Ovary (tissue), 9 donors: ENCODE data around the gene CCDC34. TPM values are rescaled to one million over a fixed set of nuclear protein-coding genes. Genes with fewer than 3 reads are reported as not detected.

Experiments
- DNase-seq, 5 donors: peaks; one replicate each; pipeline ENCODE4 v3.0.0-alpha.2; 2019 to 2020
- H3K27ac ChIP-seq, 2 donors: fragments of 200-600 bp; one replicate each; pipeline versions ENCODE4 v1.5.1 to v1.8.0; 2019 to 2022
- H3K27me3 ChIP-seq: fragments of 200-600 bp; one replicate; pipeline ENCODE4 v1.8.0; 2022
- H3K36me3 ChIP-seq: fragments of 200-600 bp; sonication (generic); one replicate; pipeline ENCODE4 v1.5.1; 2019
- H3K4me1 ChIP-seq: one replicate; pipeline ENCODE4 v1.8.1; 2013; ENCODE audit warnings: mild to moderate bottlenecking, moderate library complexity; ENCODE audit not compliant: insufficient read depth
- H3K4me3 ChIP-seq: fragments of 200-600 bp; sonication (generic); one replicate; pipeline ENCODE4 v1.5.1; 2017
- H3K9me3 ChIP-seq, 2 donors: fragments of 200-600 bp in 1 of 2; sonication (generic) in 1 of 2; one replicate each; pipeline versions ENCODE4 v1.5.1 to v1.8.1; 2013 to 2019; ENCODE audit warnings: mild to moderate bottlenecking in 1 of 2, moderate library complexity in 1 of 2
- EP300 ChIP-seq: sonication (generic); formaldehyde crosslinking; IDR thresholded peaks from one replicate; pipeline ENCODE4 v1.6.1; 2017; ENCODE audit warnings: antibody characterized with exemption
- POLR2A ChIP-seq: fragments of 450-650 bp; IDR thresholded peaks from one replicate; pipeline ENCODE4 v1.6.1; 2017; ENCODE audit warnings: antibody characterized with exemption, mild to moderate bottlenecking, moderate library complexity
- WGBS, 3 donors: extraction: QIAGEN DNeasy Blood & Tissue Kit in 1 of 3; methylation state at CpG; one replicate each; pipeline versions ENCODE4 v1.1.5 to v1.1.7; 2013 to 2017; 5-methylcytosine and 5-hydroxymethylcytosine counted together
- intact Hi-C, 4 donors: fragments of 100-400 bp; cut with DNase I; formaldehyde crosslinking; loops; one replicate each; pipeline versions ENCODE4 v1.11.0 to v1.15.1; 2022 to 2023
- polyA plus RNA-seq, 2 donors: library from polyadenylated mRNA; stranded (reverse); fragments of 200-250 nt in 1 of 2; fragments of 350-450 nt in 1 of 2; fragmentation: Illumina TruSeq in 1 of 2; extraction: RNeasy Lipid Tissue Mini Kit (QIAGEN cat#74804) in 1 of 2; gene quantifications; one replicate each; pipeline ENCODE4 v1.2.3, GENCODE V29; 2013 to 2014
- total RNA-seq, 7 donors: library from RNA; depleted of rRNA in 2 of 7; stranded (reverse); fragments of >200 nt in 2 of 7; fragmentation: NEBNext Ultra II Directional in 3 of 7; extraction: Animal tissue kit (Norgen Biotek cat#: 25700) in 3 of 7; gene quantifications; one replicate each; pipeline versions ENCODE4 v1.1.0 to v1.2.4, GENCODE V29; 2016 to 2023
- TF ChIP-seq, protein P1 (sequence below), 3 donors: fragments of 450-650 bp in 2 of 3; fragments of 200-600 bp in 1 of 3; IDR thresholded peaks; one replicate each; pipeline versions ENCODE4 v1.5.1 to v1.8.0; 2016 to 2022; ENCODE audit warnings: antibody characterized with exemption in 3 of 3, mild to moderate bottlenecking in 1 of 3
- donor health status: DM: no; HTN: no; CAD: no; lungs with moderate emphysema.
- donor health status: DM: no; HTN: no; CAD: no.
- donor health status: Bipolar disorder and iron deficiency.
- donor health status: DM: yes; HTN: yes; CAD: no.
- donor health status: DM: no; HTN: no; CAD: no.
- donor health status: DM: yes; HTN: yes; CAD: no.

The CCDC34 gene
- total and polyA plus RNA-seq, 9 donors, result 2.5 to 17.5 (median 7.8) TPM

- no peaks in the 10 kb centered on the region for H3K27me3 ChIP-seq
- H3K27ac ChIP-seq, result no peak overlapping the region
- 36 to 89% (median 57%) methylated on average over 2 of the region's 2 CpGs for WGBS, 3 donors
- no peaks in the 10 kb centered on the region for H3K4me1 ChIP-seq
- H3K4me3 ChIP-seq, result no peak overlapping the region
- intact Hi-C loops, result loop anchor here in 2 of 4 donors (10.0 kb wide), 1 partner anchor 108 kb away; no protein-coding TSS in a partner anchor
- H3K9me3 ChIP-seq, result no peaks in the 10 kb centered on the region
- no peaks in the 10 kb centered on the region for H3K36me3 ChIP-seq
- DNase-seq, result no peak
- TF ChIP-seq, protein P1, sequence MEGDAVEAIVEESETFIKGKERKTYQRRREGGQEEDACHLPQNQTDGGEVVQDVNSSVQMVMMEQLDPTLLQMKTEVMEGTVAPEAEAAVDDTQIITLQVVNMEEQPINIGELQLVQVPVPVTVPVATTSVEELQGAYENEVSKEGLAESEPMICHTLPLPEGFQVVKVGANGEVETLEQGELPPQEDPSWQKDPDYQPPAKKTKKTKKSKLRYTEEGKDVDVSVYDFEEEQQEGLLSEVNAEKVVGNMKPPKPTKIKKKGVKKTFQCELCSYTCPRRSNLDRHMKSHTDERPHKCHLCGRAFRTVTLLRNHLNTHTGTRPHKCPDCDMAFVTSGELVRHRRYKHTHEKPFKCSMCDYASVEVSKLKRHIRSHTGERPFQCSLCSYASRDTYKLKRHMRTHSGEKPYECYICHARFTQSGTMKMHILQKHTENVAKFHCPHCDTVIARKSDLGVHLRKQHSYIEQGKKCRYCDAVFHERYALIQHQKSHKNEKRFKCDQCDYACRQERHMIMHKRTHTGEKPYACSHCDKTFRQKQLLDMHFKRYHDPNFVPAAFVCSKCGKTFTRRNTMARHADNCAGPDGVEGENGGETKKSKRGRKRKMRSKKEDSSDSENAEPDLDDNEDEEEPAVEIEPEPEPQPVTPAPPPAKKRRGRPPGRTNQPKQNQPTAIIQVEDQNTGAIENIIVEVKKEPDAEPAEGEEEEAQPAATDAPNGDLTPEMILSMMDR (IDR thresholded peaks at IDR 0.05), result no peak
- TF ChIP-seq EP300 (no peak), POLR2A (no peak)
These were observed 70.4 kb downstream of the CCDC34 start for GRCh38 chr11:27292637-27293010.

GRCh38 chr11:27291954-27292636, 70.9 kb downstream of the CCDC34 start:
- no peak overlapping the region for H3K4me3 ChIP-seq
- intact Hi-C loops, result loop anchor here in 2 of 4 donors (10.0 kb wide), 1 partner anchor 107 kb away; no protein-coding TSS in a partner anchor
- TF ChIP-seq POLR2A, result no peak
- TF ChIP-seq, protein P1 (IDR thresholded peaks at IDR 0.05), result no peak
- WGBS, 3 donors, result 75 to 88% (median 85%) methylated on average over 5 of the region's 5 CpGs
- no peaks in the 10 kb centered on the region for H3K36me3 ChIP-seq
- no peak for DNase-seq
- no peak overlapping the region for H3K27ac ChIP-seq
- no peaks in the 10 kb centered on the region for H3K4me1 ChIP-seq
- H3K27me3 ChIP-seq, result no peaks in the 10 kb centered on the region
- no peaks in the 10 kb centered on the region for H3K9me3 ChIP-seq

DNA sequence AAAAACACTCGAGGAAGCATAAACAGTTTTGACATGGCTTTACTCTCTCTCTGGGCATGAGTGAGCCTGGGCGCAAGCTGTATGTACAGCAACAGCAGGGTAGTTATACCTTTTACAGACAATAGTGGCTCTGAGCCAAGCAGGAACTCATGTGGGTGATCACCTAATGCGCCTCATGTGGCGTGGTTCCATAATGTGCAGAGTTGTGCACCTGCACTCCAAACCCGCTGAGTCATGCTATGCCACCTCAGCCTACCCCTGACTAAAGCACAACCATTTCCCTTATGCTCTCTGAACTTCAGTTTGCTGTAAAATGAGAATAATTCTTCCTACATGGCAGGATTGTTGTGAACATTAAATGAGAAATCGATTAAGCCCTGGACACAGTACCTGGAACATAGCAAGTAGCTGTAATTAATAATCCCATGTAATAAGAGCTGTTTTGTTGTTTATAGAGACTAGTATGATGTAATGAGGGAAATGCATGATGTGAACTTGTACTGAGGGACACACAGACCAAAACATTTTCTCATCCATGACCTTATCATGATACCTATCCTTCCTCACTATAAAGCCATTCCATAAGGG, 71.6 kb downstream of the CCDC34 start:
- Histone ChIP-seq H3K9me3 (no peaks in the 10 kb centered on the region), H3K27ac (no peak overlapping the region), H3K36me3 (no peaks in the 10 kb centered on the region), H3K4me3 (no peak overlapping the region), H3K27me3 (no peaks in the 10 kb centered on the region), H3K4me1 (no peaks in the 10 kb centered on the region)
- DNase-seq, result no peak
- TF ChIP-seq EP300 (no peak), POLR2A (no peak)
- intact Hi-C loops, result loop anchor here in 2 of 4 donors (10.0 kb wide), 1 partner anchor 107 kb away; no protein-coding TSS in a partner anchor
- 97 to 100% (median 99%) methylated on average over 6 of the region's 6 CpGs for WGBS, 3 donors

GRCh38 chr11:27290261-27291050, 72.6 kb downstream of the CCDC34 start:
- no peaks in the 10 kb centered on the region for H3K4me1 ChIP-seq
- H3K27ac ChIP-seq, result no peak overlapping the region
- DNase-seq, result no peak
- no peaks in the 10 kb centered on the region for H3K27me3 ChIP-seq
- TF ChIP-seq, protein P1 (IDR thresholded peaks at IDR 0.05), result no peak
- intact Hi-C loops, result loop anchor here in 2 of 4 donors (10.0 kb wide), 1 partner anchor 106 kb away; no protein-coding TSS in a partner anchor
- no peaks in the 10 kb centered on the region for H3K9me3 ChIP-seq
- no peak overlapping the region for H3K4me3 ChIP-seq
- WGBS, 3 donors, result 58 to 74% (median 74%) methylated on average over 4 of the region's 4 CpGs
- no peaks in the 10 kb centered on the region for H3K36me3 ChIP-seq

Other genes with a start within 250 kb of the CCDC34 start
- gene LGR4, start 109.6 kb upstream of the CCDC34 start, total RNA-seq, result 10 to 100 TPM; 25.0 to 51.1 (median 33.4) TPM
- gene LGR4, start 109.6 kb upstream of the CCDC34 start, polyA plus RNA-seq, result 10 to 100 TPM; 15.3 to 26.8 TPM
- gene LIN7C, start 143.6 kb upstream of the CCDC34 start, total RNA-seq, result 10 to 100 TPM; 28.4 to 39.0 (median 35.3) TPM
- 10 to 100 TPM in 1 of 2 donors, 1 to 10 TPM in 1; 7.0 to 10.5 TPM for gene LIN7C, start 143.6 kb upstream of the CCDC34 start, polyA plus RNA-seq